NCI-H187 treated with DMSO at 0.1 percent for 48 hours (cell line): Measurements from ENCODE around the gene NHLRC4.
"Not testable (repeated sequence)": the region's sequence is repeated elsewhere in the genome, so short reads cannot be mapped to it uniquely, and the experiment has no call there.

Experiments used
- DNase-seq: peaks from one replicate; lab custom pipeline; 2025; lab: John Stamatoyannopoulos, UW

The NHLRC4 gene

DNA sequence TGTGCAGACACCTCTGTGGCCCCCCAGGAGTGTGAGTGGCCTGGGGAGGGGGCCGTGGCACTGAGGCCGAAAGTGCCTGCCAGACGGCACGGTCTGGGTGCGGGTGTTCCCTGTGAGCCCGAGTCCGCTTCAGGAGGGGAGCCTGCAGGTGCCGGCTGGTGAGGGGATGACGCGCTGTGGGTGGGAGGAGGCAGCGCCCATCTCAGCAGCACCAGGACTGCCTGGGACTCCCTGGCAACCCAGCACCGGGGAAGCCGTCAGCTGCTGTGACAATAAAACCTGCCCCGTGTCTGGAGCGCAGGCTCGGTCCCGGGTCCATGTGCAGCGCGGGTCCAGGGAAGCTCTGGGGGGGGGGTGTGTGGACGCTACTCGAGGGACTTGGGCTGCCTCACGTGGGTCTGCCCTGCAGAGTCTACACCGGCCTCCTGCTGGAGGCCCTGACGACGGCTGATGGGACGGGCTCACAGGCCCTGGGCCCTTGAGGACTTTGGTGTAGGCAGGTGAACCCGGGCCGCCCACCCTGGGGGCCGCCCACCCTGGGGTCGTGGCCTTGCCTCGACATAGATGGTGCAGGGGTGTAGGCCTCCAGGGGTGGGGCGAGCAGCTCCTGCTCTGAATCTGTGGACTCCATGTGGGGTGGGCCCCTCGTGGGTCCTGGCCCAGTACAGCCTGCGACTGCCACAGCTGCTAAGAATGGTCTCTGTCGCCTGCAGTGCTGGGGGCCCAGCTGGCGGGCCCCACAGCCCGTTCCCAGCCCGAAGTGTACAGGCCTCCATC, 17.2 kb downstream of the NHLRC4 start:
- DNase-seq = no peak

DNA sequence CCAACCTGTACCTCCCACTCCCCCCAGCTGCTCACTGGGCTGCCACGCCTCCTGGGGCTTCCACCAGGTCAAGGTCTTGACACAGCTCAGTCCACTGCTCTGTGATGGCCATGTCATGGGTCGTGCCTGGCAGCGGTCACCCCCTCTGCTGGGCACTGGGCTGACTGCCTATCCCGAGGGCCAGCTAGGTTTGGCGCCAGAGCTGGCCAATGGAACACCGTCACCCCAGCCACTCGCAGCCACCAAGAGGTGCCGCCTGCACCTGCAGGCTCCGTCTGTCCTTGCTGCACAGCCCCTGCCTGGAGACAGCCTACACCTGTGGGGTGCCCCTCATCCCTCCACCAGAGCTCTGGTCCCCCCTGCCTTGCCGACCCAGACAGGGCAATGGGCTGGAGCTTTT, 18.5 kb downstream of the NHLRC4 start:
- no peak for DNase-seq

DNA sequence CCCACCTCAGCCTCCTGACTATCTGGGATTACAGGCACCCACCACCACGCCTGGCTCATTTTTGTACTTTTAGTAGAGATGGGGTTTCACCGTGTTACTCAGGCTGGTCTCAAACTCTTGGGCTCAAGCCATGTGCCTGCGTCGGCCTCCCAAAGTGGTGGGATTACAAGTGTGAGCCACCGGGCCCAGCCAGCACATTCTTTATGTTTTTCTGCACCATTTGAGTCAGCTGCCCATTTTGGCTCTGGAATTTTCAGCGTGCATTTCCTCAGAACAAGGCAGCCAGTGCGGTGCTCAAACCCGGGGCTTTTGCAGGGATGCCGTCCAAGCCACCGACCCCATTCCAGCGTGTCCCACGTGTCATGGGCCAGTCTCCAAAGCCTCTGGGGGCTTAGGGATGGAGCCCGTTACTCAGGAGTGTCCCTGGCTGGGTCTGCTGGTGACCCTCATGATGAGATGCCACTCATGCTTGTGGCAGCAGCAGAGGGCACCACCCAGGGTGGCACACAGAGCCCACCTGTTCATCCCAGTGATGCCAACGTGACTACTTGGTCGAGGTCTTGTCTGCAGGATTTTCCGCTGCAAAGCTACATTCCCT, 19.3 kb downstream of the NHLRC4 start:
- no peak for DNase-seq

DNA sequence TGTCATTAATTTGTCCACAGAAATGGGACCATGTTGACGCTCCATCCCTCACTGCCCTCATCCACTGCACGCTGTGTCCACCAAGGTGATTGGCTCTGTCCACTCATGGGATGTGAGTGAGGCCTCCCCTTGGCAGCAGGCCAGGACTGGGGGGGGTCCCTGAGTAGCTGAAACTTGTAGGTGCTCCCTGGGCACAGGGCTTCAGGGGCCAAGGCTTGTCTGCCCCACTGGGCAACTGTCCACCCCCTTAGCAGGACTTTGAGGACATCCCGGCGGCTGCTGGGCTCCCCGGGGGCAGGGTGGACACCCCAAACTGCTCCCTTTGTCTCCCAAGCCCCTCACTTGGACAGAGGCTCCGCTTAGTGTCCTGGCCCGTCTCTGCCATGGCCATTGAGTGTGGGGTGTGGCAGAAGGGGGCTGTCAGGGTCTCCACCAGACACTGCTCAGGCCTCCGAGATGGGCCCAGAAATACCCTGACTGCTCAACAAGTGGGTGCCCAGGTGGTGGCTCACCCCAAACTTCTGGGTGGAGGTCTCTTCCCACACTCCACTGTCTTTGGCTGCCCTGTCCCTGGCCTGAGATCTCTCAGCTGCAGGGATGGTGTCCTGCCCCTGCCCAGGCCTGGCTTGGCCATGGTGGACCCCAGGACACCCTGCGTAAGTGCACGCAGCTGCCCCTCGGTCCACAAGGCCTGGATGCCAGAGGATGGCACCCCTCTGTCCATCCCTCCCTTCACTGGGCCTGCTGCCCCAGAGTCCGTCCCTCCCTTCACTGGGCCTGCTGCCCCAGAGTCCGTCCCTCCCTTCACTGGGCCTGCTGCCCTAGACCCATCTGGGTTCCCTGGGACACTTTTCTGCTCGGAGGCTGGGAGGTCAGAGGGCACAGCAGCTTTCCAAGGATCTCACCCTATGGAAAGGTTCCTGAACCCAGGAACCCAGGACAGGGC, 20.1 kb downstream of the NHLRC4 start:
- DNase-seq = no peak

DNA sequence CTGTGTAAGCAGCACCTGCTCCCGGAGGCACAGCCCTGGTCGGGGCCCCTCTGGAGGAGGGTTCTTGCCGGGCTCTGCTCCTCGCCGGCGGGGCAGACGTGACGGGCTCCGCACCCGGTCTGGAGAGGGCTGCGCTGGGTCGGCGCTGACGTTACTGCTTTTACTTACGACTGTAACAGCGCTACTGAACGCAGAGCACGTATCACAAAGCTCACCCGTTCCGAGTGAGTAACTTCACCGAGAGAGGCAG, 21.8 kb downstream of the NHLRC4 start:
- DNase-seq = no peak

DNA sequence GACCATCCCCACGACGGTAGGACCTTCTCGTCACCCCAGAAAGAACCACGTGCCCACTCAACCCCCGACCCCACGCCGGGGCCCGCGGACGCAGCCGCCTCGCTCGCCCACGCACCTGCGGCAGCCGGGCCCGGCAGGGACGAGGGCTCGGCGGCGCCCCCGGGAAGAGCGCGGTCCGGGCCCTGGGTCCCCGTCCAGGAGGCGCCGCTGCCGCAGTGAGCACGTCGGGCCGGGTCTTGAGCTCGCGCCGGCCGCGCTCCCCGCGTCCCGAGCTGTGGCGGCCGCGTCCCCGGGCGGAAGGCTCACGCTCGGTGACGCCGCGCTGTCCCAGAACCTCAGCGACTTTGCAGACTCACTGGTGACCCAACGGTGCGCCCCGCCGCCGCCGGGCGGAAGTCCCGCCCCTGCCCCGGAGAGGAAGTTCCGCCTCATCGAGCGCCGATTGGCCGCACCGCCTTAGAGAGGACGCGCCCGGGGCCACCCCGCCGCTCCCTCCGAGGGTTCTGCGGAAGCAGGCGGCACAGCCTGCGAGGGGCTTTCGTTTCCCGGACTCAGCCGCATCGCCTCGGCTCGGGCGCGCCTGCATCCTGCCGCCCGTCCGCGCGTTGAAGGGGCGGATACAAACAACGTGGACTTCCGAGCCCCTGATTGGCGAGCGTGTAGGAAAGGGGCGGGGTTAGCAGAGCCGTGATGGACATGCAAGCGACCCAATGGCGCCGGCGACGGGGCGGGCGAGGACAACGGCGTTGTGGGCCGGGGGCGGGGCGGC, 22.3 kb downstream of the NHLRC4 start:
- peak; percentile 83 for DNase-seq

DNA sequence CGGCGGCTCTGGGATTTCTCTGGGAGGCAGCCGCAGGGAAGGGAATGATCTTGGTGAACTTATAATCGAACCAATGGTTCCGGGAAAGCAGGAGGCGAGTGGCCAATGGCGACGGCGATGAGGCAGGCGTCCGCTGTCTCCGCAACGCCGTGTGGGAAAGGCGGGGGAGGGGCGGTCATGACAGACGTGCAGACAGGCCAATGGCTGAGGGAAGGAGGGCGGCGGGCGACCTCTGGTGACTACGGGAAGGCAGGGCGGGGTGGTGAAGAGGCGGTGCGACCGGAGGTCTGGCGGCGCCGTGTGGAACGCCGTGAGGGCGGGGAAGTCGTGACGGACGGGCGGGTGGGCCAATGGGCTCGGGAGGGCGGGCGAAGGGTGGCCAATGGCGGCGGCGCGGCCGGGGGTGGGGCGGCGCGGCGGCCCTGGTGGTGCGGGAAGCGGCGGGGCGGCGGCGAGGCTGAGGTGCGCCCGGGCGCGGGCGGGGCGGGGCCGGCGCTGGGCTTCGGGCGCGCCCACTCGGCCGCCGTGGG, 22.9 kb downstream of the NHLRC4 start, which contains the start of gene RAB40C:
Gene RAB40C, plus strand, starts transcription at position 409 of the 530 bp plus-strand sequence. CDS start 226 bp downstream, outside the sequence.
- peak; percentile 96 for DNase-seq

DNA sequence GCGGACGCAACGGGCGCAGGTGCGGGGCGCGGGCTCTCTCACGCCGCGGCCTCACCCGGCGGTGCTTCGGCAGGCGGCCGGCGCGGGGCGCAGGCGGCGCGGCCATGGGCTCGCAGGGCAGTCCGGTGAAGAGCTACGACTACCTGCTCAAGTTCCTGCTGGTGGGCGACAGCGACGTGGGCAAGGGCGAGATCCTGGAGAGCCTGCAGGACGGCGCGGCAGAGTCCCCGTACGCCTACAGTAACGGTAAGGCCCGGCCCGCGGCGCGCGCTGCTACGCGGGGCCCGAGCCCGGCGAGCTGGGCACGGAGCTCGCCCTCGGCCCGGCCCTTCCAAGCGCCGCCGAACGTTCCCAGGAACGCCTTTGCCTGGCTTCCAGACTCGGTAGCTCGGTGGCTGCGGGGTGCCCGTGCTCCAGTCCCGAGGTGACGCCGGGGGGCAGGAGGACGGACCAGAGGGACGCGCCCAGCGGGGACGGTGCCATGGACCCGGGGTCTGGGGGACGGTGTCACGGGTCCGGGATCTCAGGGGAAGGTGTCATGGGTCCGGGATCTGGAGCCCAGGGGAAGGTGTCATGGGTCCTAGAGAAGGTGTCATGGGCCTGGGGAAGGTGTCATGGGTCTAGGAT, 23.5 kb downstream of the NHLRC4 start:
- no peak for DNase-seq

DNA sequence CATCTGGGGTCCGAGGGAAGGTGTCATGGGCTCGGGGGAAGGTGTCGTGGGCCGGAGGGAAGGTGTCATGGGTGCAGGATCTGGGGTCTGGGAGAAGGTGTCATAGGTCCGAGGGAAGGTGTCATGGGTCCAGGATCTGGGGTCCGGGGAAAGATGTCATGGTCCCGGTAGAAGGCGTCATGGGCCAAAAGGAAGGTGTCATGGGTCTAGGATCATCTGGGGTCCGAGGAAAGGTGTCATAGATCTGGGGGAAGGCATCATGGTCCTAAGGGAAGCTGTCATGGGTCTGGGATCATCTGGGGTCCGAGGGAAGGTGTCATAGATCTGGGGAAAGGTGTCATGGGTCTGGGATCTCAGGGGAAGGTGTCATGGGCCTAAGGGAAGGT, 24.0 kb downstream of the NHLRC4 start:
- no peak for DNase-seq

DNA sequence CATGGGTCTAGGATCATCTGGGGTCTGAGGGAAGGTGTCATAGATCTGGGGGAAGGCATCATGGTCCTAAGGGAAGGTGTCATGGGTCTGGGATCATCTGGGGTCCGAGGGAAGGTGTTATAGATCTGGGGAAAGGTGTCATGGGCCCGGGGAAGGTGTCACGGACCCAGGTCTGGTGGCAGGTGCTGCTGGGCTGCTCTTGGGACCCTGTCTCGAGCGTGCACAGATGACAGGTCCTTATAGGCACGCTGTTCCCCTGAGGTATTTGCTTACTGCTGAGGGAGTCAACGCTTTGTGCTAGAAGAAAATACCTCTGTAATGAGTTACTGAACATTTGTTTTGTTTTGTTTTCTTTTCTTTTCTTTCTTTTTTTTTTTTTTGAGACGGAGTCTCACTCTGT, 24.4 kb downstream of the NHLRC4 start:
- DNase-seq = no peak

DNA sequence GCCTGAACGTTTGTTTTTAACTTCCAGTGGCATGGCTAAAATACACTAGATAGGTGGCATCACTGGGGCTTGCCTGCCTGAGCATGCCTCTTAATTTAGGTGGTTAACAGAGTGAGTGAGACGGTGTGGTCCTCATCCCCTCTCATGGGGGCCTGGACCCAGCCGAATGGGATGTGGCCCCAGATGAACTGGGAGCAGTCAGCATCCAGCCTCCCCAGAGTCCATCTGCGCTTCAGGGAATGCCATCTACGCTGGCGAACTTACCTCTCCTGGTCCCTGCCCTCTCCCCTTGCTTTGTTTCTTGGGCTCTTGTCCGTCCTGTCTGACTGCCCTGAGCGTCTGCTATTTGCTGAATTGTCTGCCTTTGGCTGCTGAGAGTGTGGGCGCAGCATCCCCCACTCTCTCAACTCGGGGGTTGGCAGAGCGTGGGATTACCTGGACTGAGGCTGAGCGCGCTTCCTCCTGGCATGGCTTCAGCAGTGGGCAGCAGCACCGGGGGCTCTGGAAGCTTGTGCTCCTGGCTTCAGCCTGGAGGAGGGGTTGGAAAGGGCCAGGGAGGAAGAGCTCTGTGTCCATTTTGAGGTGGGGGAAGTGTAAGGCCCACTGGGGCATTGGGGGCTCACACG, 25.2 kb downstream of the NHLRC4 start:
- no peak for DNase-seq

DNA sequence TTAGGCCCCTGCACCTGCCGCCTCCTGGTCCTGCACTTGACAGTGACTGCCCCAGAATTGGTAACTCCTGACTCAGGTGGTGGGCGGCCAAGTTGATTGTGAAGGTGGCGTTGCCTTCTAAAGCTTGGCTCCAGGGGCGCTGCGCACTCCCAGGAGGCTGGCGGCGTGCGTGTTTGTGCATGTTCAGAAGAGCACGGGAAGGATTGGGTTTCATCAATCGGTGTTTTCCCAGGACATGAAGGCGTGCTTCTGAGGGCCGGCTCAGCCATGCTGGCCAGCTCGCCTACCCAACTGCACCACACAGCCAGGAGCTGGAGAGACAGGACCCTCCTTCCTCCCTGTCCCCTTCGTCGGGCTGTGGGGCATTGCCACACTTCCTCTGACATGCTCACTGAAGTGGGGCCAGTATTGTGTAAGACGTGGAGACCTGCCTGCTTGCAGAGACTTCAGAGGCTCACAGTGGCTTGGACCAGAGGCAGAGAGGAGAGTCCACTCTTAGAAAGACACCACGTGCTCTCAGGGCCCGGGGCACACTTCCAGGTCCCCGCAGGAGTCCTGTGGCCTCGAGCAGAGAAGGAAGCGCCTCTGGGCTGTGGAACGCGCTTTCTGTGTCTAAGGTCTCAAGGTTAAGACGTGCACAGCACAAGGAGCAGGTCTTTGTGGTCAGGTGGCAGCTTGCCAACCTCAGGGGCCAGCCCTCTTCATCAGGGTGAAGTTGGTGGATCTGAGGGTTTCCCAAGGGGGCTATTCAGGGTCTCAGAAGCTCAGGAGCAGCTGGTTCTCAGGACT, 25.9 kb downstream of the NHLRC4 start:
- DNase-seq = peak; percentile 53

DNA sequence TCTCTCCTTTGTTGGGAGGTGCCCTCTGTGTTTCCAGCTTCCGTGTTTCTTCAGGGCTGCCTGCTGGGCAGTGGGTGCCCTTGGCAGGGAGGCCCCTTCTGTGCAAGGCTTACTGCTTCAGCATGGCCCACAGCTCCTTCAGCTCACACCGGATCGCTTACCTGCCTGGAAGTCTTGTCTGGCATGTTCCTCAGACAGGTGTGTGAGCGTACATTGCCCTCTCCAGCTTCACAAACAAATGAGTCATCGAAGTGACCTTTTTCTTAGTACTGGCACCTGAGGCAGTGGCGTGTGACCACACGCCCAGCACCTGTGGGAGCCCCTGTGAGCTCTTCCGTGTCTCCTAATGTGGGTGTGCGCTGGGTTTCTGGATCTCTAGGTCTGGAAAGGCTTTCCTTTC, 26.6 kb downstream of the NHLRC4 start:
- DNase-seq = peak; percentile 63

DNA sequence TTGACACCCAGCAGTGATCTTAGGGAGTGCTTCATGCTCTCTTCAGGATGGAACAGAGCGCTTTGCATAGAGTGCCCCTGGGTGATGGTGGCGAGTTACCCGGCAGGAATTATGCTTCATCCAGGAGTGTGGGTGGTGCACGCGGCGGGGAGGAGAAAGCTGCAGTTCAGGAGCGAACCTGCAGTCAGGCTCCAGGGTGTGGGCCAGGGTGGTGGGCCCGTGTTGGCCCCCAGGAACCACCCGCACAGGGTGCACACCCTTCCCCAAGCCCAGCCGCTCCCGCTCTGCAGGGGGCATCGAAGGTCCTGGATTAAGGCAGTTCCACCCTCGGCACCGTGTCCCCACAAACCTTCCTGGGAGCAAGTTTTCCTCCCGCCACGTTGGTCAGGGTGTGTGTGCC, 27.0 kb downstream of the NHLRC4 start:
- DNase-seq = no peak

DNA sequence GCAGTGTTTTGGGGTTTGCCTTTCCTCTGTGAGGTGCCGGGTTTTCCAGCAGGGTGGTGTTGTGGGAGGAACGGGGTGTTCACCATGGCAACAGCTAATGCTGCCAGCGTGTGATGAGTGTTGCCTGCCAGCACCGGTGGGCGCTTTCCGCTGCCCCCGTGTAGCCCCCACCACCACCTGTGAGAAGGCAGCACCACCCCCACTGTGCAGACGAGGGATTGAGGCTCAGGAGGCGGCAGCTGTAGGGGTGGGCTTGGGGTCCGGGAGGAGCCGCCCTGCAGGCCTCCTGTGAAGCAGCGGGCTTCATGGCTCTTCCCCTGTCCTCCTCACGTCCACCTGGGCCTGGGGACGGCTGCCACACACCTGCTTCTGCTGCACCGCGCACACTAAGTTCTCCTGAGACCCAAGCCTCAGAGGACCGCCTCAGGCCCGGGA, 28.3 kb downstream of the NHLRC4 start:
- no peak for DNase-seq

DNA sequence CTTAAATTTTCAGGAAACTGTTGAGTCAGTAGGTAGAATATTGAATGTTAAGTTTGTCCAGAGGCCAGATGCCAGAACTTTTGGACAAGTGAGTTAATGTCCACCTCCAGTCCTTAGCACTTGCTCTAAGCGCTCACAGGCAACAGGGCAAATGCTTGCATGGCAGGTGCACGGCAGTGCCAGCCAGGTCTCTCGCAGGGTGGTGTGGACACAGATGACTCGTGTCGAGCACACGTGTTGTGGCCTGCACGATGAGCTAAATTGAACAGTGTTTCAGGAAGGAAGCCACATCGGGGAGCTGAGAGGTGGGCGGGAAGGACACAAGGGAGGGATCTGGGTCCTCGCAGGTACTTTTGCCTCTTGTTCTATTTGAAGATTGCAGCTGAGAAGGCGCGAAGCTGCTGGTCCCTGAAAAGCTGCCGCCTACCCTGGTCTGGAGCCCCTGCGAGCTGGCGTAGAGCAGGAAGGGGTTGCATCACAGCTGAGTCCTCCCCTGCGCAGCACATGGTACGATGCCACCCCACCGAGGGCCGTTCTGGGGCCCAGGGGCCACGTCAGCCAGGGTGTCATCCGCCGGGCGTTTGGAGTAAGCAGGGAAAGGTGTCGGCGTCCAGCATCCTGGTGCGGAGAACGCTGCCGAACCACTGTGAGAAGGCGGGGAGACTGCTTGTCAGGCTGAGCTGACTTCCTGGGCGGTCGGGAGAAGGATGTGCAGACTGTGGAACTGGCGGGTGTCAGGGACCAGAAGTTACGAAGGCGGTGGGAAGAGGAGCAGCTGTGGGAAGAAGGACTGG, 29.3 kb downstream of the NHLRC4 start:
- no peak for DNase-seq

DNA sequence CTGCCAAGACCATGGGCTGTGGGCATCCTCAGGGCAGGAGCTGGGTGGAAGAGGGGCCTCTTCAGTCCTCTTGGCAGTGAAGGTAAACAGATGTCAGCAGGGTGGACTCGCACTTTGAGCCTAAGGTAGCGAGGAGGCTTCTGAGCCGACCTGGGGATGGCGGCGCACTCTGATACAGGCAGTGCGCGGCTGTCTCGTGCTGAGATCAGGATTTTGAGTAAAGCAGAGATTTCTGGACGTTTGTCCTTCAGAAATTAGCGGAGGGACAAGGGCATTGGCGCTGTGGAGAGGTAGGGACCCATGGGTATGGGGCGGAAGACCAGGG, 29.9 kb downstream of the NHLRC4 start:
- no peak for DNase-seq

DNA sequence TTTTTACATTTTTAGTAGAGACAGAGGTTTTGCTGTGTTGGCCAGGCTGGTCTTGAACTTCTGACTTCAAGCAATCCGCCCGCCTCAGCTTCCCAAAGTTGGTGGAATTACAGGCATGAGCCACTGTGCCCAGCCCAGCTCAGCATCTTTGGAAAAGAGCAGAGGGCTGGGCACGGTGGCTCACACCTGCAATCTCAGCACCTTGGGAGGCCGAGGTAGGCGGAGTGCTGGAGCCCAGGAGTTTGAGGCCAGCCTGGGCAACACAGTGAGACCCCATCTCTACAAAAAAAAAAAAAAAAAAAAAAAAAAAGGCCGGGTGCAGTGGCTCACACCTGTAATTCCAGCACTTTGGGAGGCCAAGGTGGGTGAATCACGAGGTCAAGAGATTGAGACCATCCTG, 30.9 kb downstream of the NHLRC4 start:
- not testable (repeated sequence) for DNase-seq
